CD4-positive, alpha-beta T cell treated with Interleukin-17A for 4 hours (primary cell): Measurements from ENCODE around the gene PNPLA7.
"Not testable (repeated sequence)": the region's sequence is repeated elsewhere in the genome, so short reads cannot be mapped to it uniquely, and the experiment has no call there.

ENCODE experiments used
- DNase-seq: peaks from one replicate; pipeline ENCODE4 v3.0.0-alpha.2; 2020; ENCODE audit warnings: mixed read lengths

The PNPLA7 gene

GRCh38 chr9:137575364-137575715, 25.1 kb upstream of the PNPLA7 start:
- no peak for DNase-seq

GRCh38 chr9:137574192-137574591, 24.0 kb upstream of the PNPLA7 start:
- DNase-seq, result no peak

- no peak for DNase-seq
Observed at GRCh38 chr9:137570566-137570965, 20.4 kb upstream of the PNPLA7 start.

GRCh38 chr9:137569609-137570203, 19.5 kb upstream of the PNPLA7 start:
- DNase-seq, result no peak

- not testable (repeated sequence) for DNase-seq
Observed at GRCh38 chr9:137568445-137568844, 18.2 kb upstream of the PNPLA7 start.

GRCh38 chr9:137564817-137565411, 14.7 kb upstream of the PNPLA7 start:
- no peak for DNase-seq

GRCh38 chr9:137564134-137564533, 13.9 kb upstream of the PNPLA7 start:
- DNase-seq, result no peak

GRCh38 chr9:137558127-137558526, 7.9 kb upstream of the PNPLA7 start:
- DNase-seq, result no peak

- DNase-seq, result no peak
Observed at GRCh38 chr9:137556069-137556838, 6.1 kb upstream of the PNPLA7 start.

- DNase-seq, result no peak
Observed at GRCh38 chr9:137555179-137555578, 5.0 kb upstream of the PNPLA7 start.

GRCh38 chr9:137554349-137554748, 4.1 kb upstream of the PNPLA7 start:
- no peak for DNase-seq

- DNase-seq, result not testable (repeated sequence)
Observed at GRCh38 chr9:137553654-137554053, 3.5 kb upstream of the PNPLA7 start.

GRCh38 chr9:137552022-137552768, 2.0 kb upstream of the PNPLA7 start:
- peak; percentile 41 for DNase-seq

- peak; percentile 90 for DNase-seq
Observed at GRCh38 chr9:137551264-137552021, 1.2 kb upstream of the PNPLA7 start, which contains the start of gene MRPL41. Gene MRPL41, plus strand, starts transcription at chr9:137551879. Its CDS starts 203 bp downstream, at chr9:137552082.

- peak; percentile 50 for DNase-seq
Observed at GRCh38 chr9:137550958-137551263, 709 bp upstream of the PNPLA7 start.

GRCh38 chr9:137547687-137548543, 2.3 kb downstream of the PNPLA7 start:
- DNase-seq, result no peak

GRCh38 chr9:137545123-137545522, 5.1 kb downstream of the PNPLA7 start:
- no peak for DNase-seq

GRCh38 chr9:137544176-137544760, 5.9 kb downstream of the PNPLA7 start:
- no peak for DNase-seq

GRCh38 chr9:137543237-137543963, 6.8 kb downstream of the PNPLA7 start:
- no peak for DNase-seq

- DNase-seq, result no peak
Observed at GRCh38 chr9:137542486-137542885, 7.7 kb downstream of the PNPLA7 start.

- no peak for DNase-seq
Observed at GRCh38 chr9:137540536-137540935, 9.7 kb downstream of the PNPLA7 start.
